OCI-LY3 (cell line): Measurements from ENCODE around the gene RAD51AP2.

Source experiments
- H2AFZ ChIP-seq: fragments of 200-600, 300-600 bp; shearing (Covaris generic); 2 replicates; pipeline ENCODE4 v1.6.0; 2014; ENCODE audit warnings: antibody characterized with exemption, low read depth, low read length
- H3K27ac ChIP-seq: fragments of 200-600, 300-600 bp; sonication (generic); 2 replicates; pipeline ENCODE4 v1.5.1; 2014; ENCODE audit warnings: mild to moderate bottlenecking, low read length, moderate library complexity, mixed read lengths
- H3K27me3 ChIP-seq: fragments of 200-600, 300-600 bp; sonication (generic); 2 replicates; pipeline ENCODE4 v1.6.1; 2014; ENCODE audit warnings: low read depth, low read length, mixed read lengths
- H3K36me3 ChIP-seq: fragments of 200-600, 300-600 bp; sonication (generic); replicated peaks from 2 replicates; pipeline ENCODE3; 2014; ENCODE audit warnings: low read depth, low read length, mixed read lengths
- H3K4me1 ChIP-seq: fragments of 300-600, 200-600 bp; sonication (generic); 2 replicates; pipeline ENCODE4 v1.6.1; 2014; ENCODE audit warnings: low read length, mixed read lengths
- H3K4me2 ChIP-seq: fragments of 200-600, 300-600 bp; sonication (generic); 2 replicates; pipeline ENCODE4 v1.6.1; 2014; ENCODE audit warnings: low read length, mixed read lengths
- H3K4me3 ChIP-seq: fragments of 300-600, 200-600 bp; sonication (generic); 2 replicates; pipeline ENCODE4 v1.5.1; 2014; ENCODE audit warnings: antibody characterized with exemption, mild to moderate bottlenecking, low read length, moderate library complexity
- H3K79me2 ChIP-seq: fragments of 300-600, 200-600 bp; shearing (Covaris generic); 2 replicates; pipeline ENCODE4 v1.6.1; 2014; ENCODE audit warnings: mild to moderate bottlenecking, low read length, mixed read lengths
- H3K9ac ChIP-seq: fragments of 300-600, 200-600 bp; shearing (Covaris generic); 2 replicates; pipeline ENCODE4 v1.6.0; 2014; ENCODE audit warnings: mild to moderate bottlenecking, low read length, moderate library complexity
- H3K9me3 ChIP-seq: fragments of 200-600, 300-600 bp; shearing (Covaris generic); 2 replicates; pipeline ENCODE4 v1.6.1; 2014; ENCODE audit warnings: low read length, mixed read lengths; ENCODE audit not compliant: insufficient read depth
- H4K20me1 ChIP-seq: fragments of 200-600, 300-600 bp; sonication (generic); 2 replicates; pipeline ENCODE4 v1.6.1; 2016; ENCODE audit warnings: low read length, mixed read lengths; ENCODE audit not compliant: insufficient read depth
- CTCF ChIP-seq: fragments of 200-600, 300-600 bp; sonication (generic); IDR thresholded peaks from 2 replicates; pipeline ENCODE4 v1.5.1; 2014; ENCODE audit warnings: antibody characterized with exemption, low read length, low read depth
- EZH2phosphoT487 ChIP-seq: fragments of 200-600 bp; shearing (Covaris generic); IDR thresholded peaks from 2 replicates; pipeline ENCODE4 v1.6.1; 2018; ENCODE audit warnings: antibody characterized with exemption, mixed run types, low read depth

The RAD51AP2 gene

GRCh38 chr2:17542471-17542870, 24.2 kb upstream of the RAD51AP2 start:
- Histone ChIP-seq H3K27me3 (peaks cover 21% of the 10 kb centered on the region), H3K9ac (no peak overlapping the region), H3K4me2 (no peak overlapping the region), H3K4me1 (peaks cover 23% of the 10 kb centered on the region), H3K79me2 (no peaks in the 10 kb centered on the region), H4K20me1 (no peaks in the 10 kb centered on the region), H3K4me3 (no peak overlapping the region), H3K9me3 (no peaks in the 10 kb centered on the region), H3K36me3 (no peaks in the 10 kb centered on the region), H2AFZ (no peak overlapping the region), H3K27ac (no peak overlapping the region)
- TF ChIP-seq CTCF (no peak), EZH2phosphoT487 (no peak)

- Histone ChIP-seq H3K4me1 (peaks cover 23% of the 10 kb centered on the region), H3K4me2 (peak overlapping the region; percentile 85), H2AFZ (no peak overlapping the region), H4K20me1 (no peaks in the 10 kb centered on the region), H3K79me2 (no peaks in the 10 kb centered on the region), H3K36me3 (no peaks in the 10 kb centered on the region), H3K27ac (no peak overlapping the region), H3K9ac (peak overlapping the region; percentile 58; the same call in 1 of the 2 replicates), H3K4me3 (peak overlapping the region; percentile 85), H3K9me3 (no peaks in the 10 kb centered on the region), H3K27me3 (peaks cover 21% of the 10 kb centered on the region)
- no peak for TF ChIP-seq EZH2phosphoT487
- TF ChIP-seq CTCF, result no peak
These were observed 23.3 kb upstream of the RAD51AP2 start for GRCh38 chr2:17541531-17541950.

GRCh38 chr2:17540813-17541530, 22.7 kb upstream of the RAD51AP2 start:
- no peak overlapping the region for H3K27ac ChIP-seq
- peak overlapping the region; percentile 85 for H3K4me2 ChIP-seq
- peak overlapping the region; percentile 85 for H3K4me3 ChIP-seq
- peak overlapping the region; percentile 96 for H2AFZ ChIP-seq
- TF ChIP-seq CTCF (no peak), EZH2phosphoT487 (no peak)
- H3K4me1 ChIP-seq, result peaks cover 23% of the 10 kb centered on the region
- peaks cover 18% of the 10 kb centered on the region for H3K27me3 ChIP-seq
- H3K9ac ChIP-seq, result peak overlapping the region; percentile 58
- H3K79me2 ChIP-seq, result no peaks in the 10 kb centered on the region
- H3K36me3 ChIP-seq, result no peaks in the 10 kb centered on the region
- no peaks in the 10 kb centered on the region for H3K9me3 ChIP-seq
- no peaks in the 10 kb centered on the region for H4K20me1 ChIP-seq

- no peaks in the 10 kb centered on the region for H3K9me3 ChIP-seq
- no peaks in the 10 kb centered on the region for H3K36me3 ChIP-seq
- peak within 1 kb of the TSS; percentile 58 for H3K9ac ChIP-seq
- peak within 1 kb of the TSS; percentile 96 for H2AFZ ChIP-seq
- H3K27ac ChIP-seq, result no peak within 1 kb of the TSS
- H3K4me2 ChIP-seq, result peak within 1 kb of the TSS; percentile 85
- H4K20me1 ChIP-seq, result no peaks in the 10 kb centered on the region
- H3K4me3 ChIP-seq, result peak within 1 kb of the TSS; percentile 85
- peaks cover 16% of the 10 kb centered on the region for H3K27me3 ChIP-seq
- TF ChIP-seq EZH2phosphoT487 (no peak), CTCF (no peak)
- no peaks in the 10 kb centered on the region for H3K79me2 ChIP-seq
- peaks cover 23% of the 10 kb centered on the region for H3K4me1 ChIP-seq
These were observed 22.0 kb upstream of the RAD51AP2 start, which contains the start of gene VSNL1 for GRCh38 chr2:17540093-17540812. Gene VSNL1, plus strand, starts transcription at chr2:17540696. Its CDS starts 51,379 bp downstream, at chr2:17592075.
